Measurements from ENCODE around the gene TBL1XR1. TPM values are rescaled to one million over a fixed set of nuclear protein-coding genes. Genes with fewer than 3 reads are reported as not detected.
"Not testable (repeated sequence)": the region's sequence is repeated elsewhere in the genome, so short reads cannot be mapped to it uniquely, and the experiment has no call there.

TBL1XR1 gene
- total RNA-seq, 1 donor from 2014 or later, result 191 TPM

DNA sequence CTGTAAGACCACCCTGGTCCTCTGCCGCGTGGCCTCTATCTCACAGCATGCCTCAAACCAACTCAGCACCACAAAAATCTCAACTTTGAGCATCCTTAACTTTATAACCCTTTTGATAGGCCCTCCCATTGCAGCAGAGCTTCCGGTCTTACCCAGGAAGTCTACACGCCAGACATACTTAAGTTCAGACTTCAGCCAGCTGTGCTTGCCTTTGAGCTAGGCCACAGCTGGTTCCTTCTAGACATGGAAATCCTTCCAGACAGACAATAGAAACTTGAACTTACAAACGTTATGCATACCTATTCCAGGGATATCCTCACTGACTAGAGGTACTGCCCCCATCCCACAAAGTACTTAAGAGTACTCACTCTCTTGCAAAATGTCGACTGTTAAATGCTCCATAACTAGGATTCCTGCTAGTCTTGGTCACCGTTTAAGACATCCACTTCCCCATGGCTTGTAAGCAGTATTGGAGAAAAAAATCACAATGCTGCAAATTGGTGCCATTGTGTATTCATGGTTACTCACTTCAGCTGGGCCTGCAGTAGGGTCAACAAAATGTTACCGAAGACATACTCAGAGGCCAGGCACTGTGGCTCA lies 183.5 kb downstream of the TBL1XR1 start:
- no peak for DNase-seq

DNA sequence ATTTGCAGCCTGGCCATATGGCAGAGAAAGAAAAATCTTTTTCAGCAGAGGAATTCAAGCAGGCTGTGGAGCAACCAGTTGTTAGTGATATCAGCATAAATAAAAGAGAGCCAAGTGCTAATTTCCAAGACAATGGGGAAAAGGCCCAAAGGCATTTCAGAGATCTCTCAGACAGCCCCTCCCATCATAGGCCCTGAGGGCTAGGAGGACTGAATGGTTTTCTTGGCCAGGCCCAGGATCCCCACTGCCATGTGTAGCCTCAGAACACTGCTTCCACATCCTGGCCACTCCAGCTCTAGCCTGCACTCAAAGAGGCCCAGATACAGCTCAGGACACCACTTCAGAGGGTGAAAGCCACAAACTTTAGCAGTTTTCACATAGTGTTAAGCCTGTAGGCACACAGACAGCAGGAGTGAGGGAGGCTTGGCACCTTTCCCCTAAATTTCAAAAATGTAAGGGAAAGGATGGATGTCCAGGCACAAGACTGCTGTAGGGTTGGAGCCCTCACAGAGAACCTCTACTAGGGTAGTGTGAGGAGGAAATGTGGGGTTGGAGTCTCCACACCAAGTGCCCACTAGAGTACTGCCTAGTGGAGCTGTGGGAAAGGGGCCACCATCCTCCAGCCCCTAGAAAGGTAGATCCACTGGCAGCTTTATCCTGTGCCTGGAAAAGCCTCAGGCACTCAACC lies 191.4 kb downstream of the TBL1XR1 start:
- no peak for DNase-seq

DNA sequence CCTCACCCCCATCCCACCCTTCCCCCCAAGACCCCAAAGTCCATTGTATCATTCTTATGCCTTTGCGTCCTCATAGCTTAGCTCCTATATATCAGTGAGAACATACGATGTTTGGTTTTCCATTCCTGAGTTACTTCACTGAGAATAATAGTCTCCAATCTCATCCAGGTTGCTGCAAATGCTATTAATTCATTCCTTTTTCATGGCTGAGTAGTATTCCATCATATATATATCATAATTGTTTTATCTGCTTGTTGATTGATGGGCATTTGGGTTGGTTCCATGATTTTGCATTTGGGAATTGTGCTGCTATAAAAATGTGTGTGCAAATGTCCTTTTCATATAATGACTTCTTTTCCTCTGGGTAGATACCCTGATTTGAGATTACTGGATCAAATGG lies 197.1 kb downstream of the TBL1XR1 start:
- DNase-seq, result not testable (repeated sequence)

DNA sequence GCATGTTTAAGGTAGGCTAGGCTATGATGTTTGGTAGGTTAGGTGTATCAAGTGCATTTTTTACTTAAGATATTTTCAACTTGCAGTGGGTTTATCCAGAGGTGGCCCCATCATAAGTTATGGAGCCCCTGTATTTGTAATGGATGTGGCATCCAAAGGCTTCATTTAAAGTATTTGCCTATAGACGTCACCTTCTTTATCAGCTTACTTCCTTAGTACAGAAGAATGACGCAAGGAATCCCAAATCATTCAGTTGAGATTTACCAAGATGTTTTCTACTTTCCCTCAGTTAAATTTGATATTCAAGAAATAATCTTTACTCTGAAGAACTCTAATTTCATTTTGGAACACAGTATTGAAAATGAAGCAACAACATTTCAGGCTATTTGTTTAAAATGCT lies 201.3 kb downstream of the TBL1XR1 start:
- DNase-seq, result no peak

DNA sequence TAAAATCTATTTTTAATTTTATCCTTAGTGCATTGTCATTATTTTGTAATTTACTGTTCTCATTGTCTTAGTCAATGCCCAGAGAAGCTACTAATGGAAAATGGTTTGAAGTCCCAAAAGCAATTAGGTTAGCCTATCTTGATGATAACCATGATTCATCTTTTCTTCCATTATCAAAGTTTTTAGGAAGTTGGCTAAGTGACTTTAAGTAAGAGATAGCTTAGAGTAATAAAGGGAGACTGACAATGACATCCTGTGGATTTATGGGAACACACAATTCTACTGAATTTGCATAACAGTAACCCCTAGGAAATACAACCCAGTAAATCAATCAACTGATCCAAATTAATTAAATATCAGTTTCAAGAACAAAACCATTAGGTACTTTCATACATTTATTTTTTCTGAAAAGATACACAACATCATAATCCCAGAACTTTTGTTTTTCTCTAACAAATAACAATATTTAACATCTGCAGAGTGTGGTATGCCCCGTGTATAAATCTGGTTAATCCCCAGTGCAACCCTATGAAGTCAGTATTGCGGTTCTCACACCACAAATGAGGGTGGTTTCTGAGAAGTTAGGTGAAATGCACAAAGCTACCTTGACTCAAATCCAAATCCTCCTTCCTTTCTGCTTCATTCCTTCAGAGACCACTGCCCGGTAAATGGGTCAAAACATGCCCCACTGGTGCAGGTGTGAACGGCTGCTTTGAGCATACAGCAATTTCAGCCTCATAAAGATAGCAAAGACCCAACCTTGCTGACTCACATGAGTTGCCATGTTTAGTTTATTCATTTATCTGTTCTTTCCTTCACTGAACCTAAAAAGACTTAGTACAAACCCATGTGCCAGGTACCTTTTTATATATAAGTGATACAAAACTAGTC lies 202.1 kb downstream of the TBL1XR1 start:
- no peak for DNase-seq

DNA sequence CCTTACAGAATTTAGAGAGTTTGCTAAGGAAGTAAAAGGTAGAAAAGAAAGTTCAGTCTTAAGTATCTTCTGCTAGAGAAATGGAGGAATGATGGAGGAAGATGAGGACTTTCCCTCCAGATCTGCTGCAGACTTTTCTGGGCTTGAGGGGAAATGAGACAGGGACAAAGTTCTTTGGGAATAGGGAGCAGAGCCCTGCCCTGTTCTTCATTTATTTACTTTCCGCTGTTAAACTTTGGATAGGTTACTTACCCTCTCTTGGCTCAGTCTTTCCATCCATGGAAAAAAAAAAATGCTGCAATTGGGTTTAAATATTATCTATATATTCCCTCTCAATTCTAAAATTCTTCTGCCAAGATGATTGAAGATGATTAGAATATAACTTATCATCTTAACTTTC lies 202.9 kb downstream of the TBL1XR1 start:
- no peak for DNase-seq

DNA sequence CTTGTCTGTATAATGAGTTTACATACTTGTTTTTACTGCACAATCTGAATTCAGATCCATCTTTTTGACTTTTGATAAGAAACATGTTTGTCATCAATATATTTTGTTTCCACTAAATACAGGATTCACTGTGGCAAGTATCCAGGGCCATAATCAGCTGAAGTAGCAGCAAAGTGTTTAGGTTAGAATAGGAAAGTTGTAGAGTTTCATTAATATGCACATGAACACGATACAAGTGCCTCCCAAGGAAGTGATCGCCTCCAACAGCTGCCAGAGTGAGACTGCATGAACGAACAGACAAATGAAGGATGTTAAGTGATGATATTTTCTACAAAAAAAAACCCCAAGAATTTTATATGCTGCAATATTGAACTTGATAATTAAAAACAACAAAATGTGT lies 204.3 kb downstream of the TBL1XR1 start:
- DNase-seq, result no peak

DNA sequence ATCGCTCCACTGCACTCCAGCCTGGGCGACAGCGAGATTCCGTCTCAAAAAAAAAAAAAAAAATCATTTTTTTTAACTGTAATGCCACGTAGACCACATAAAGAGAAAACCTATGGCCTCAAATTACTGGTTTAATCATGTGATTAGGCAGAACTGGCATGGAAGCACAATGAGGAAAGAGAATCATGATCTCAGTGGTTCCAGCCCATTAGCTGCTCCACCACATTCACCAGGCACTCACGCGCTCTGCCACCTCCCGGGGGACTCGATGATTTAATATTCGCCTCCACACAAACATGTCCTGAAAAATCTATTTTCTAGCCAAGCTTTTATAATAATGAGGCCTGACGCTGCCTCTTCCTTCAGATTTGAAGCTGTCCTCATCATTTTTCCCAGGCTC lies 204.7 kb downstream of the TBL1XR1 start:
- DNase-seq, result no peak

DNA sequence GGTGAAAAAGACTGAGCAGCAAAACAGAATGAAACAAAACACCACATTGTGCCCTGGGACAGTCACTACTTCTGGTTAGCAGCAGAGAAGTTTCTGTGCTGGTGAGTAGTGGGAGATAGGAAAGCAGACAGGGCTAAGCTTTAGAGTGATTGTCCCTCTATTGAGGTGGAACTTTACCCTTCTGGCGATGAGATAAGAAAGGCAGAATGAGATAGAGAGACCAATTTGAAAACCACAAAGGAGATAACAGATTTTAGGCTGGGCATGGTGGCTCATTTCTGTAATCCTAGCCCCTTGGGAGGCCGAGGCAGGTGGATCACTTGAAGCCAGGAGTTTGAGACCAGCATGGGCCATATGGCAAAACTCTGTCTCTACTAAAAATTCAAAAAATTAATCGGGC lies 208.5 kb downstream of the TBL1XR1 start:
- DNase-seq, result no peak

DNA sequence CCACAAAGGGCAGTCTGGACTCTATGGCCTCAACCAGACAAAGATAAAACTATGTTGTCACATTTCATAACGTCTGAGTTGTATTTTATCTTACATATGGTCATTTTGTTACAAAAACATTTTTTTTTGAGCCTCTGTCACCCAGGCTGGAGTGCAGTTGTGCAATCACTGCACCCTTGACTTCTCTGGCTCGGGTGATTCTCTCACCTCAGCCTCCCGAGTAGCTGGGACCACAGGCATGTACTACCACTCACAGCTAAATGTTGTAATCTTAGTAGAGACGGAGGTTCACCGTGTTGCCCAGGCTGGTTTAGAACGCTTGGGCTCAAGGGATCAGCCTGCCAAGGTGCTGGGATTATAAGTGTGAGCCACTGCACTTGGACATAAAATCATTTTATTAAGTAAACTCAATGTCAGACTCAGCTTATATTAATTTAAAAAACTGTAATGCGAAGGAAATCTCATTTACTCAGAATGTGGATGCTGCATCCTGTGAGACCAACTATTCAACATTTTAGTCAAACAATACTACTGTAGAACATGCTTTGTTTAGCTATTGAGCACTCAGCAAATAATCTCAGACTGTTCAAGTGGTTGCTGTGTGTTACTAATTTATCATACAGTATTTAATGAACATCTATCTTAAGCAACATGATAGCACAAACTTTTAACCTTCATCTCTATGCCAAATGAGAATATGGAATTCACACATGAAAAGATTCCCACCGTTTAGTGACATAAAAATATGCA lies 209.2 kb downstream of the TBL1XR1 start:
- no peak for DNase-seq

DNA sequence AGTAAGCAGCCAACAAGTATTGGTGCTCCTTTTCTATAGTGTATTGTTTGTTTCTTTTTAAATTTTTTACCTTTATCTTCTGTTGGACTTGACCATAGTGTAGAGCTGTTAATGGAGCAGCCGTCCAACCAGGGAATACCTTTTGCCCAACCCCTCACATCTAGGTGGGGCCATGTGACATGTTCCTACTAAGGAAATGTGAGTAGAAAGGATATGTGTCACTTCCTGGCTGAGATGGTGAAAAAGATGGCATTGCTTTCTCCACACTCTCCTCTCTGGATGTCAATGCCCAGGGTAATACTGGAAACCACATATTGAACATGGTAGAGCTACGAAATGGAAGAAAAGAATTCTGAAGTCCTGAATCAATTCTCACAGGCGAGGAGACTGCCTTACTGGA lies 218.8 kb downstream of the TBL1XR1 start:
- no peak for DNase-seq

DNA sequence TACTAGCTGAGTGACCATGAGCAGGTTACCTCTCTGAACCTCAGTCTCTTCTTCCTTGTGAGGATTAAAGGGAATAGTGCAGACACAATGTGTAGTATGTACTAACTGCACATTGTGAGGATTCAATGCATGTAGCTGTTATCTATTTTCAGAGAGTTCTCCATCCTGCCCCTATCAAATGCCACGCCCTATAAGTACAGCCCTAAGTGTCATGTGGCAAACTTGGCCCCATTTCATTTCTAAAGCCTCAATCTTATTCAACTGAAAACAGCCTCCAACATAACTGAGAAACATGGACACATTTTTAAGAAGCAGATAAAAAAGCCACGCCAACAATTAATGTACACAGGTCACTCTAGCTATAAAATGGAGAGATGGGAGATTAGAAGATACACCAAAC lies 220.0 kb downstream of the TBL1XR1 start:
- DNase-seq, result no peak

DNA sequence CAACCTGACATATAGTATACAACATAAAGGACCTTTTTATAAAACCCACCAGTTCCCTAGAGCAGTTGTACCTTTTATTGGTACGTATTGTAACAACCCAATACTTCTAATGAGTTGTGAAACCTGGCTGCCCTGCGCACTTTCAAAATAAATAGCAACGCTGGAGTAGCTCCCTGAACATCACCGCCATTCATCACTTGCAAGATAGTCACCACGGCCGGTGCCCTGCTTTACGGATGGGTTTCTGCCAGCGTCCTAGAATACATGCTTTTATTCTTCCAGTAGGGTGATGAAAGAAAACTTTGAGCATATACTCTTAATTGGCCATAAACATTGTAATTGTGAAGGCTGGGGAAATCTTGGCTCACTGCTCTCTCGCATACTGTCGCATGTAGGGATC lies 220.7 kb downstream of the TBL1XR1 start:
- no peak for DNase-seq

DNA sequence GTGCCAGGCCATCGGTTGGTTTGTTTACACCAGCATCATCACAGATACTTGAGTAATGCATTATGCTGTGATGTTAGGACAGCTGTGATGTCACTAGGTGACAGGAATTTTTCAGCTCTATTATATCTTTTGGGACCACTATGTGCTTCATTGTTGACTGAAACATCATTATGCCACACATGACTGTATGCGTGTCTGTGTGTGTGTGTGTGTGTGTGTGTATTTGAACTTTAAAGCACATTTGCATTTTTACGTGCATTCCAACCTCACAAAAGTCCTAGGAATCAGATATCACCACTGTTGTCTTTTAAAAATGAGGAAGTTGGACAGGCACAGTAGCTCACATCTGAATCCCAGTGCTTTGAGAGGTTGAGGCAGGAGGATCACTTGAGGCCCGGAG lies 223.0 kb downstream of the TBL1XR1 start:
- no peak for DNase-seq

DNA sequence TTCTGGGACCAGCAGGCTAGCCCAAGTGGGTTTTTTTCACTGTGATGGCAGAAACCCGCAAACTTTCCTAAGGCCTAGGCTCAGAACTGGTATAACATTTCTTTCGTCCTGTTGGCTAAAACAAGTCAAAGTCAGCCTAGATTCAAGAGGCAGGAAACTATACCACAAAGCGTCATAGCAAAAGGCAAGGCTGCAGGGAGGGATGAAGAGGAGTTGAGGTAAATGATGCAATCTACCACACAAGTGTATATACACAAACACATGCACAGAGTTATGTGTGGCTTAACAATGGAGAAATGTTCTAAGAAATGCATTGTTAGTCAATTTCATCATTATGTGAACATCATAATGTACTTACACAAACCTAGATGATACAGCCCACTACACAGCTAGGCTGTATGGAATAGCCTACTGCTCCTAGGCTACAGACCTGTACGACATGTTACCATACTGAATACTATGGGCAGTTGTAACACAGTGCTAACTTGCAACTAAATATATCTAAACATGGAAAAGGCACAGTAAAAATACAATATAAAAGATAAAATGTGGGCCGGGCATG lies 225.6 kb downstream of the TBL1XR1 start:
- DNase-seq, result no peak

DNA sequence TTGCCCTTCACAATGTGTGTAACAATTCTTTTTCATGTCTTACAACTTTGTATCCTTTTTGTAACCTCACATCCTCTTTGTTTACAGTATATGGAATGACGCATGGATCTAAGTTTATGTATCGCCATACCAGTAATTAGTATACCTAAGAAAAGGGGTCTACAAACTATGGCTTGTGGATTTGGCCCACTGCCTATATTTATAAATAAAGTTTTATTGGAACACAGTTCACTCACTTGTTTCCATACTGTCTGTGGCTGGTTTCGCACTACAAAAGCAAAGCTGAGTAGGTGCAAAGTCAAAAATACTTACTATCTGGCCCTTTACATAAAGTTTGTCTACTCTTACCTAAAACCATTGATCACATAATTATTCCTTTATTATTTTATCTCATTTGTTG lies 226.5 kb downstream of the TBL1XR1 start:
- DNase-seq, result no peak

DNA sequence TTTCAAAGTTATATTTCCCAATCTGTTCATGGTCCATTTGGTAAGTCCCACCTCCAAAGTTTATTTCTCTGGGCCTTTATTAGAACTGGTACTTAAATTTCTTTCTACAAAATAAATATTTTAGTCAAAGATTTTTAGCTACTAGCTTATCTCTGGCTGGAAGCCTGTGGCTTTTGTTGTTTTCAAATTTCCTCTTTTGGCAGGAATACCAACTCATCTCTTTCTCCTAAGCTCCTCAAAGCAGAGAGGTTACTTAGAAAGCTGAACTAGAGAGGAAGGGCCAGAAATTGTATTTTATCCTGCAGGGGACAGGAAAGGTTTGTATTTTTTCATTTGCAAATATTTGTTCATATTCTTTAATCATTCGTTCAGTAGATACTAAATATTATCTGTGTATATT lies 227.8 kb downstream of the TBL1XR1 start:
- DNase-seq, result no peak

Small RNAs within 50 kb of the gene (small RNA-seq; reads per million reads assigned to genes)
- gene RF00019 (ENCODE audit: low replicate concordance) (not detected), gene RNU6-681P (ENCODE audit: low replicate concordance) (not detected)
